Tibial nerve (tissue), 4 donors: ENCODE data around the gene BAIAP2. TPM values are rescaled to one million over a fixed set of nuclear protein-coding genes. Genes with fewer than 3 reads are reported as not detected.
A peak's percentile ranks its signal among the peaks of the same experiment; 100 is the strongest.
"Not testable (repeated sequence)": the region's sequence is repeated elsewhere in the genome, so short reads cannot be mapped to it uniquely, and the experiment has no call there.

Experiments used
- DNase-seq, 2 donors: peaks; one replicate each; pipeline ENCODE4 v3.0.0-alpha.2; 2019; ENCODE audit warnings: low spot score in 2 of 2
- H3K27ac ChIP-seq, 4 donors: fragments of 200-600 bp; sonication (generic) in 3 of 4; one replicate each; pipeline ENCODE4 v1.5.1; 2017 to 2019; ENCODE audit warnings: mild to moderate bottlenecking in 1 of 4
- H3K27me3 ChIP-seq, 2 donors: fragments of 200-600 bp; sonication (generic) in 1 of 2; one replicate each; pipeline versions ENCODE4 v1.5.1 to v1.6.0; 2017 to 2019
- H3K36me3 ChIP-seq, 3 donors: fragments of 200-600 bp; sonication (generic); one replicate each; pipeline ENCODE4 v1.5.1; 2018 to 2019
- H3K4me1 ChIP-seq, 4 donors: fragments of 200-600 bp; sonication (generic) in 3 of 4; one replicate each; pipeline ENCODE4 v1.5.1; 2017 to 2019
- H3K4me3 ChIP-seq, 4 donors: fragments of 200-600 bp; sonication (generic) in 3 of 4; one replicate each; pipeline ENCODE4 v1.5.1; 2017 to 2019; ENCODE audit warnings: mild to moderate bottlenecking in 1 of 4, moderate library complexity in 1 of 4
- H3K9me3 ChIP-seq, 4 donors: fragments of 200-600 bp; sonication (generic) in 3 of 4; one replicate each; pipeline ENCODE4 v1.5.1; 2017 to 2019
- CTCF ChIP-seq, 5 experiments: fragments of 200-600 bp in 3 of 5; fragments of 450-650 bp in 2 of 5; sonication (generic) in 3 of 5; IDR thresholded peaks; one replicate each; pipeline ENCODE4 v1.5.1; 2016 to 2019; ENCODE audit warnings: antibody characterized with exemption in 5 of 5, mild to moderate bottlenecking in 3 of 5, moderate library complexity in 2 of 5
- EP300 ChIP-seq, 2 donors: sonication (generic); formaldehyde crosslinking; IDR thresholded peaks; one replicate each; pipeline ENCODE4 v1.6.1; 2017; ENCODE audit warnings: antibody characterized with exemption in 2 of 2, mild to moderate bottlenecking in 1 of 2
- POLR2A ChIP-seq, 2 donors: fragments of 450-650 bp; IDR thresholded peaks; one replicate each; pipeline ENCODE4 v1.6.1; 2017; ENCODE audit warnings: antibody characterized with exemption in 2 of 2, mild to moderate bottlenecking in 2 of 2, moderate library complexity in 2 of 2
- WGBS, 2 donors: methylation state at CpG; one replicate each; pipeline ENCODE4 v1.1.5; 2018; 5-methylcytosine and 5-hydroxymethylcytosine counted together
- total RNA-seq, 4 donors: library from RNA; depleted of rRNA; stranded (reverse); fragments of >200 nt; gene quantifications; one replicate each; pipeline ENCODE4 v1.1.0, GENCODE V29; 2016

BAIAP2 gene
- total RNA-seq, 4 donors from 2014 or later = 49.5 to 81.2 (median 66.9) TPM

- Histone ChIP-seq H3K9me3 (no peaks in the 10 kb centered on the region), H3K36me3 (no peaks in the 10 kb centered on the region), H3K27me3 (no peaks in the 10 kb centered on the region), H3K27ac (no peak overlapping the region), H3K4me3 (no peak overlapping the region), H3K4me1 (peaks cover 0 to 40% (median 8%) of the 10 kb centered on the region in 4 donors)
- TF ChIP-seq CTCF (IDR thresholded peaks at IDR 0.05) = no peak
- no peak for TF ChIP-seq POLR2A (IDR thresholded peaks at IDR 0.05)
- TF ChIP-seq EP300 (IDR thresholded peaks at IDR 0.05) = no peak
- no peak for DNase-seq
- 92 to 93% methylated on average over 34 to 36 of the region's 37 CpGs for WGBS, 2 donors
These were observed 105.7 kb downstream of the BAIAP2 start for GRCh38 chr17:81140695-81141094.

GRCh38 chr17:81142301-81143199 is 107.6 kb downstream of the BAIAP2 start:
- Histone ChIP-seq H3K36me3 (no peaks in the 10 kb centered on the region), H3K4me1 (peaks cover 0 to 30% (median 8%) of the 10 kb centered on the region in 4 donors), H3K27ac (peak overlapping the region; percentile 35 to 82 (median 74)), H3K9me3 (no peaks in the 10 kb centered on the region), H3K4me3 (peak overlapping the region in 1 of 4 donors; percentile 7), H3K27me3 (no peaks in the 10 kb centered on the region)
- WGBS, 2 donors = 31 to 52% methylated on average over 7 to 22 of the region's 25 CpGs
- peak; percentile 87 to 88 for DNase-seq
- TF ChIP-seq POLR2A (IDR thresholded peaks at IDR 0.05) = peak in 1 of 2 donors; percentile 32
- TF ChIP-seq CTCF (IDR thresholded peaks at IDR 0.05) = peak; percentile 59 to 86 (median 75)
- TF ChIP-seq EP300 (IDR thresholded peaks at IDR 0.05) = peak; percentile 12 to 71

GRCh38 chr17:81143200-81143527 is 108.2 kb downstream of the BAIAP2 start:
- no peak for DNase-seq
- Histone ChIP-seq H3K36me3 (no peaks in the 10 kb centered on the region), H3K27me3 (no peaks in the 10 kb centered on the region), H3K27ac (peak overlapping the region; percentile 11 to 82 (median 74)), H3K9me3 (no peaks in the 10 kb centered on the region), H3K4me3 (peak overlapping the region in 1 of 4 donors; percentile 7), H3K4me1 (peaks cover 0 to 30% (median 8%) of the 10 kb centered on the region in 4 donors)
- WGBS, 2 donors = 67 to 68% methylated on average over 9 of the region's 11 CpGs
- TF ChIP-seq POLR2A (IDR thresholded peaks at IDR 0.05) (no peak), EP300 (IDR thresholded peaks at IDR 0.05) (no peak), CTCF (IDR thresholded peaks at IDR 0.05) (no peak)

GRCh38 chr17:81143717-81144422 is 108.9 kb downstream of the BAIAP2 start:
- H3K9me3 ChIP-seq = no peaks in the 10 kb centered on the region
- no peaks in the 10 kb centered on the region for H3K27me3 ChIP-seq
- DNase-seq = no peak
- H3K27ac ChIP-seq = peak overlapping the region in 2 of 4 donors; percentile 74 to 82
- peaks cover 0 to 30% (median 8%) of the 10 kb centered on the region in 4 donors for H3K4me1 ChIP-seq
- WGBS, 2 donors = 64 to 68% methylated on average over 13 to 16 of the region's 17 CpGs
- TF ChIP-seq EP300 (IDR thresholded peaks at IDR 0.05) (no peak), POLR2A (IDR thresholded peaks at IDR 0.05) (no peak), CTCF (IDR thresholded peaks at IDR 0.05) (no peak)
- no peaks in the 10 kb centered on the region for H3K36me3 ChIP-seq
- no peak overlapping the region for H3K4me3 ChIP-seq

GRCh38 chr17:81144423-81144781 is 109.5 kb downstream of the BAIAP2 start:
- TF ChIP-seq CTCF (IDR thresholded peaks at IDR 0.05) (no peak), POLR2A (IDR thresholded peaks at IDR 0.05) (no peak), EP300 (IDR thresholded peaks at IDR 0.05) (no peak)
- Histone ChIP-seq H3K36me3 (no peaks in the 10 kb centered on the region), H3K4me3 (no peak overlapping the region), H3K9me3 (no peaks in the 10 kb centered on the region), H3K27ac (peak overlapping the region in 2 of 4 donors; percentile 64 to 82), H3K27me3 (no peaks in the 10 kb centered on the region), H3K4me1 (peaks cover 0 to 30% (median 8%) of the 10 kb centered on the region in 4 donors)
- DNase-seq = no peak
- 36 to 52% methylated on average over 4 to 12 of the region's 14 CpGs for WGBS, 2 donors

- not testable (repeated sequence) for H3K4me3 ChIP-seq, H3K27ac ChIP-seq, H3K36me3 ChIP-seq, H3K9me3 ChIP-seq, DNase-seq, H3K27me3 ChIP-seq
- WGBS, 2 donors = 84 to 86% methylated on average over 10 of the region's 10 CpGs
- peaks cover 0 to 39% (median 8%) of the 10 kb centered on the region in 4 donors for H3K4me1 ChIP-seq
These were observed 111.3 kb downstream of the BAIAP2 start for GRCh38 chr17:81146208-81146607.
